NCI-H748 (cell line): ENCODE measurements around the gene TMC2.
A peak's percentile ranks its signal among the peaks of the same experiment; 100 is the strongest.
"Not testable (repeated sequence)": the region's sequence is repeated elsewhere in the genome, so short reads cannot be mapped to it uniquely, and the experiment has no call there.

Experiments
- DNase-seq: peaks from one replicate; lab custom pipeline; 2025; ENCODE audit not compliant: unreplicated experiment; lab: John Stamatoyannopoulos, UW

TMC2 gene

GRCh38 chr20:2524709-2525506, 11.5 kb upstream of the TMC2 start:
- DNase-seq: peak; percentile 76

- not testable (repeated sequence) for DNase-seq
Measured at GRCh38 chr20:2526218-2526583, 10.2 kb upstream of the TMC2 start.

- DNase-seq: no peak
Measured at GRCh38 chr20:2527762-2528161, 8.6 kb upstream of the TMC2 start.

- DNase-seq: peak; percentile 54
Measured at GRCh38 chr20:2528671-2529271, 7.6 kb upstream of the TMC2 start.

GRCh38 chr20:2533118-2533517, 3.3 kb upstream of the TMC2 start:
- DNase-seq: no peak

- DNase-seq: no peak
Measured at GRCh38 chr20:2535711-2536559, 438 bp upstream of the TMC2 start.

GRCh38 chr20:2537101-2537500, 728 bp downstream of the TMC2 start:
- no peak for DNase-seq

- DNase-seq: no peak
Measured at GRCh38 chr20:2538356-2538755, 2.0 kb downstream of the TMC2 start.

GRCh38 chr20:2538931-2539720, 2.8 kb downstream of the TMC2 start:
- DNase-seq: no peak

- DNase-seq: no peak
Measured at GRCh38 chr20:2541940-2542339, 5.6 kb downstream of the TMC2 start.

- DNase-seq: no peak
Measured at GRCh38 chr20:2542361-2542760, 6.0 kb downstream of the TMC2 start.

- DNase-seq: no peak
Measured at GRCh38 chr20:2544211-2544610, 7.8 kb downstream of the TMC2 start.

GRCh38 chr20:2545594-2545993, 9.2 kb downstream of the TMC2 start:
- no peak for DNase-seq

- DNase-seq: no peak
Measured at GRCh38 chr20:2557873-2558580, 21.7 kb downstream of the TMC2 start.

- peak; percentile 45 for DNase-seq
Measured at GRCh38 chr20:2558581-2559278, 22.4 kb downstream of the TMC2 start.

- no peak for DNase-seq
Measured at GRCh38 chr20:2559279-2559626, 22.9 kb downstream of the TMC2 start.

GRCh38 chr20:2559651-2560050, 23.3 kb downstream of the TMC2 start:
- peak; percentile 80 for DNase-seq

- no peak for DNase-seq
Measured at GRCh38 chr20:2563116-2563515, 26.7 kb downstream of the TMC2 start.

- no peak for DNase-seq
Measured at GRCh38 chr20:2564406-2564805, 28.0 kb downstream of the TMC2 start.

- DNase-seq: no peak
Measured at GRCh38 chr20:2575682-2576081, 39.3 kb downstream of the TMC2 start.
